Activated CD8-positive, alpha-beta T cell treated with anti-CD3 and anti-CD28 coated beads for 36 hours (primary cell): Measurements from ENCODE around the gene KIAA0319L. TPM values are rescaled to one million over a fixed set of nuclear protein-coding genes. Genes with fewer than 3 reads are reported as not detected.

Experiments
- ATAC-seq: fragments of 200-7000 bp; cut with Tn5 transposase; one replicate; pipeline ENCODE4 v1.10.0; 2021; ENCODE audit warnings: mild to moderate bottlenecking, moderate library complexity
- CTCF ChIA-PET: fragments of 350-600 bp; sonication (Branson Sonifier 250); formaldehyde crosslinking; loops from one replicate; lab custom pipeline; 2021; ENCODE audit warnings: antibody characterized with exemption; lab: Charles Lee
- POLR2A ChIA-PET: fragments of 350-600 bp; sonication (Branson Sonifier 250); formaldehyde crosslinking; loops from one replicate; lab custom pipeline; 2021; ENCODE audit warnings: antibody characterized with exemption; lab: Charles Lee
- DNase-seq: peaks from one replicate; pipeline ENCODE4 v3.0.0-alpha.2; 2020
- H3K27ac Mint-ChIP-seq: one replicate; pipeline ENCODE4 v1.8.0; 2021; ENCODE audit warnings: mild to moderate bottlenecking, mixed read lengths
- H3K27me3 Mint-ChIP-seq: one replicate; pipeline ENCODE4 v1.8.0; 2021; ENCODE audit warnings: mixed read lengths
- H3K36me3 Mint-ChIP-seq: one replicate; pipeline ENCODE4 v1.8.0; 2021; ENCODE audit warnings: low read depth, mixed read lengths
- H3K4me1 Mint-ChIP-seq: one replicate; pipeline ENCODE4 v1.8.0; 2021; ENCODE audit warnings: low read depth, mixed read lengths
- H3K4me3 Mint-ChIP-seq: one replicate; pipeline ENCODE4 v1.8.0; 2021; ENCODE audit warnings: mild to moderate bottlenecking, moderate library complexity, mixed read lengths
- H3K9me3 Mint-ChIP-seq: one replicate; pipeline ENCODE4 v1.8.0; 2021; ENCODE audit warnings: mixed read lengths
- CTCF ChIP-seq: fragments of 200-600 bp; IDR thresholded peaks from one replicate; pipeline ENCODE4 v1.8.0; 2022; ENCODE audit warnings: antibody characterized with exemption, mild to moderate bottlenecking
- intact Hi-C: fragments of 100-400 bp; cut with micrococcal nuclease; formaldehyde crosslinking; loops from one replicate; pipeline ENCODE4 v1.10.0; 2022
- total RNA-seq, 2 experiments: library from RNA; stranded (reverse); gene quantifications; one replicate each; pipeline ENCODE4 v1.2.3, GENCODE V29; 2021

KIAA0319L gene
- total RNA-seq, 2 experiments from 2014 or later: 22.8 to 30.9 TPM

- ChIA-PET POLR2A (interaction anchor here (1.2 kb wide), 1 partner anchor 12 kb away, joined by 6 read pairs; no protein-coding TSS in a partner anchor), CTCF (no interaction called here)
- H3K36me3 Mint-ChIP-seq: peaks cover 36% of the 10 kb centered on the region
- no peak for DNase-seq
- intact Hi-C loops: no loop called here
- TF ChIP-seq CTCF: no peak
- no peaks in the 10 kb centered on the region for H3K27me3 Mint-ChIP-seq
- peak overlapping the region; percentile 32 for H3K27ac Mint-ChIP-seq
- no peak overlapping the region for H3K4me3 Mint-ChIP-seq
- peaks cover 29% of the 10 kb centered on the region for H3K9me3 Mint-ChIP-seq
- no peak for ATAC-seq
- peaks cover 10% of the 10 kb centered on the region for H3K4me1 Mint-ChIP-seq
Observed at GRCh38 chr1:35519432-35519831, 37.8 kb downstream of the KIAA0319L start.

- Mint-ChIP-seq H3K9me3 (peaks cover 29% of the 10 kb centered on the region), H3K36me3 (peaks cover 34% of the 10 kb centered on the region), H3K4me1 (peaks cover 10% of the 10 kb centered on the region), H3K27ac (no peak overlapping the region), H3K4me3 (no peak overlapping the region), H3K27me3 (no peaks in the 10 kb centered on the region)
- TF ChIP-seq CTCF: no peak
- CTCF ChIA-PET: interaction anchor here (1.6 kb wide), 1 partner anchor 9 kb away, joined by 5 read pairs; no protein-coding TSS in a partner anchor
- DNase-seq: no peak
- POLR2A ChIA-PET: no interaction called here
- intact Hi-C loops: no loop called here
- ATAC-seq: no peak
Observed at GRCh38 chr1:35518183-35518582, 39.0 kb downstream of the KIAA0319L start.

- DNase-seq (no peak), ATAC-seq (no peak)
- no peaks in the 10 kb centered on the region for H3K27me3 Mint-ChIP-seq
- H3K9me3 Mint-ChIP-seq: peaks cover 11% of the 10 kb centered on the region
- H3K4me3 Mint-ChIP-seq: no peak overlapping the region
- peaks cover 30% of the 10 kb centered on the region for H3K36me3 Mint-ChIP-seq
- intact Hi-C loops: no loop called here
- no peak for TF ChIP-seq CTCF
- H3K4me1 Mint-ChIP-seq: peaks cover 40% of the 10 kb centered on the region
- CTCF ChIA-PET: interaction anchor here (3.6 kb wide), 1 partner anchor 60 kb away, joined by 14 read pairs; no protein-coding TSS in a partner anchor
- POLR2A ChIA-PET: interaction anchor here (0.7 kb wide), 1 partner anchor 74 kb away, joined by 3 read pairs; no protein-coding TSS in a partner anchor
- H3K27ac Mint-ChIP-seq: no peak overlapping the region
Observed at GRCh38 chr1:35511305-35511704, 45.9 kb downstream of the KIAA0319L start.

- peaks cover 48% of the 10 kb centered on the region for H3K4me1 Mint-ChIP-seq
- no peak overlapping the region for H3K27ac Mint-ChIP-seq
- H3K27me3 Mint-ChIP-seq: no peaks in the 10 kb centered on the region
- intact Hi-C loops: no loop called here
- H3K4me3 Mint-ChIP-seq: no peak overlapping the region
- TF ChIP-seq CTCF: no peak
- ChIA-PET CTCF (interaction anchor here (1.6 to 1.7 kb wide), 3 partner anchors 8 to 58 kb away, joined by 5 to 9 read pairs (median 5); no protein-coding TSS in a partner anchor), POLR2A (interaction anchor here (0.7 to 1.2 kb wide), 2 partner anchors 35 to 55 kb away, joined by 3 to 4 read pairs; no protein-coding TSS in a partner anchor)
- no peak for ATAC-seq
- no peak for DNase-seq
- H3K36me3 Mint-ChIP-seq: peaks cover 23% of the 10 kb centered on the region
- no peaks in the 10 kb centered on the region for H3K9me3 Mint-ChIP-seq
Observed at GRCh38 chr1:35509558-35509957, 47.6 kb downstream of the KIAA0319L start.

GRCh38 chr1:35507947-35508346 lies 49.3 kb downstream of the KIAA0319L start:
- ChIA-PET CTCF (interaction anchor here (1.6 to 1.7 kb wide), 3 partner anchors 9 to 57 kb away, joined by 5 to 9 read pairs (median 5); no protein-coding TSS in a partner anchor), POLR2A (no interaction called here)
- no peak for ATAC-seq
- H3K9me3 Mint-ChIP-seq: no peaks in the 10 kb centered on the region
- no peak for DNase-seq
- no peaks in the 10 kb centered on the region for H3K27me3 Mint-ChIP-seq
- peaks cover 48% of the 10 kb centered on the region for H3K4me1 Mint-ChIP-seq
- H3K4me3 Mint-ChIP-seq: no peak overlapping the region
- peak overlapping the region; percentile 23 for H3K27ac Mint-ChIP-seq
- no peak for TF ChIP-seq CTCF
- peaks cover 20% of the 10 kb centered on the region for H3K36me3 Mint-ChIP-seq
- intact Hi-C loops: no loop called here
